ENCODE measurements around the gene AKAP9.
"Not testable (repeated sequence)": the region's sequence is repeated elsewhere in the genome, so short reads cannot be mapped to it uniquely, and the experiment has no call there.

AKAP9 gene

DNA sequence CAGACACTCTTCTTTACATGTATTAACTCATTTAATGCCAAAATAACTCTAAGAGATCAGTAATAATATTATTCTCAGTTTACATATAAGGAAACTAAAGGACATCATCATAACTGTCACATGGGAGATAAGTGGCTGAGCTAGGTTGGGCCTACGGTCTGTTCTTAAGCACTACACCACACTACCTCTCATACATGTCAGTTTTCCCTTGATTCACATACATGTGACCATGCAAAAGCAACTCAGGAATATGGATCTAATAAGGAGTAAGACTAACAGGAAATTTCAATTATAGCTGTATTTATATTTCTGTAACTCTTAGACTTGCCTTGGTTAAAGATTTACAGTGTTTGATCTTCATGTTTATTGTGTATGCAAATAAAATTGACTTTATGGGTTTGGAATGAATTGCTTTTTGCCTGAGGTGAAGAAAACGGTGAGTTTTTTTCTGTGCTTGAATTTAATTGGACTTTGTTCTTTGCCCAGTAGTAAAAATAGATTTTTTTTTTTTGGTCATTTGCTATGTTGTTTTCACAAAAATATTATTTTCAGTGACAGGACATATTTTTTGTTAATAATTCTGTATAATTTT lies 123.9 kb downstream of the AKAP9 start:
- no peak for DNase-seq (ENCODE audit: low spot score)

- no peak for DNase-seq (ENCODE audit: low spot score)
These were observed 130.4 kb downstream of the AKAP9 start for GRCh38 chr7:92071032-92071431.

GRCh38 chr7:92072121-92072520 lies 131.5 kb downstream of the AKAP9 start:
- no peak for DNase-seq (ENCODE audit: low spot score)

DNA sequence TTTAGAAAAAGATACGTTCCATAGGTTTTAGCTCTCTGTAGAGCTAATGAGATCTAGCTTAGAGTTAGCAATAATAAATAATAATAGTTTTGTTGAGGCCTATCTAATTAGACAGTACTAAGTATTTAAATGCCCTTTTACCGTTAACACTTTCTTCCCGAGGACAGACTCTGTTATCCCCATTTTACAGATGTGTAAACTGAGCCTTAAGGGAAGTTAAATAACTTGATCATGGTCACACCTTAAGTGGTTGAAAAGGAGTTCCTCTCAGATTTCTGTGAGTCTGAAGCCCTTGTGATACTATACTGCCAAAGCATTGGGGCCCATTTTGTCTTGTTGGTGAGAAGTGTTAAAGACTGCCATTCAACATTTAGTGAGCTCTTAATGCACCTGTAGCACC lies 132.0 kb downstream of the AKAP9 start:
- no peak for DNase-seq (ENCODE audit: low spot score)

DNA sequence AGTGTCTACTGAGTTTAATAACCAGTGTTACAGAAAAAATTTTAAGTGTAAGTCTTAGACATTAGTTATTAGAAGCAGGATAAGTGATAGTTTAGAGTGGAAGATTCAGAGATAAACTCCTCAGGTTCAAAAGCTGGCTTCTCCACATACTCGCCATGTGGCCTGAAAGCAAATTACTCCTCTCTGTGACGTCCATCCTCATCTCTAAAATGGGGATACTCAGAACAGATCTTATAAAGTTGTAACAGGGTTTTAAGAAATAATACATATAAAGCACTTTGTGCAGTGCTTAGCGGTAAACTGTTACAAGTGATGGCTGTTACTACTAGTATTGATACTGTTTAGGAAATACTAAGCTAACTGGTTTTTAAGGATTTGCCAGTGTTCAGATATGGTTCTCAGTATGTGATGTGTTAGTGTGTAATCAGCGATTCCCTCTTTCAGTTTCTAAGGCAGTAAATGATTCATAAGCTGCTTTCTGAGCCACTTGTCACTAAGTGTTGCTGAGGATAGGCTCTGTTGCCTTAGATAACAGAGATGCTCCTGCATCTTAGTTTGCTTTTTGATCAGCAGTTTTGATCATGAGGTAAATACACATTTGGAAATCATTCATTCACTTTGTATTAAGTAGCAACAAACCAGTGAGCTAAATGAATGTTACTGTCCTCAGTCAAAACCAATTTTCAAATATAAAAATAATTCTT lies 134.9 kb downstream of the AKAP9 start:
- DNase-seq (ENCODE audit: low spot score): no peak

DNA sequence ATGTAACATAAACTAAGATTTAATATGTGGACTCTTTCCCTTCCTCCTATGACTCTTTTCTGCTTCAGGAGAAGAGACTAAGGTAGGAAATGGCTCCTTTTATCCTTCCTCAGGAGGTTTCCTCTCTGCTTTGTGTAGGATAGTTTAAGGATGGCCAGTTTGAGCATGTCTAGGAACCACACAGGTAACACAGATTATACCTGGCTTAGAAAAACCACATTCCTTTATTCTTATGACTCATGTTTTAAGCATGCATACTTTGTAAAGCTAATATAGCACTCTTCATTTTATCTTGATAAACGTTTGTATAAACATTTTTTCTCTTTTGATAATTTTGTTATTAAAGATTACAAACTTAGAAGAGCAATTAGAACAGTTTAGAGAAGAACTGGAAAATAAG lies 135.8 kb downstream of the AKAP9 start:
- no peak for DNase-seq (ENCODE audit: low spot score)

DNA sequence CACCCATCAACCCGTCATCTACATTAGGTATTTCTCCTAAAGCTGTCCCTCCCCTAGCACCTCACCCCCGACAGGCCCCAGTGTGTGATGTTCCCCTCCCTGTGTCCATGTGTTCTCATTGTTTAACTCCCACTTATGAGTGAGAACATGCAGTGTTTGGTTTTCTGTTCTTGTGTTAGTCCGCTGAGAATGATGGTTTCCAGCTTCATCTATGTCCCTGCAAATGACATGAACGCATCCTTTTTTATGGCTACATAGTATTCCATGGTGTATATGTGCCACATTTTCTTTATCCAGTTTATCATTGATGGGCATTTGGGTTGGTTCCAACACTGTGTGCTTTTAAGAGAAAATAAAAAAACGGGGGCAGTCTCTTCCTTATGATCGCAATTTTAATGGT lies 143.3 kb downstream of the AKAP9 start:
- not testable (repeated sequence) for DNase-seq (ENCODE audit: low spot score)

DNA sequence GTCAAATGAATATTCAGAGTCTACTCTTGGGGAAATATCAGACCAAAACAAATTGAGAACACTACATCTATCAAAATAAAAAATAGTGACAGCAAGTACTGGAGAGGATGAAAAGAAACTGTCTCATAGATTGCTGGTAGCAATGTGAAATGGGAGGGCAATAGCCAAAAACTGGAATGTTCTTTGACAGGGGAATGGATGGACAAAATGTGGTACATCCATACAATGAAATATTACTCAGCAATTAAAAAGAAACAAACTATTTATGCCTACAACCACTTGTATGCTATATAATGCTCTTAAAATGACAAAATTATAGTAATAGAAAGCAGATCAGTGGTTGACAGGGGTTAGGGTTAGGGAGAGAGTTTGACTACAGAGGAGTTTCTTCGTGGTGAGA lies 147.6 kb downstream of the AKAP9 start:
- DNase-seq (ENCODE audit: low spot score): no peak

DNA sequence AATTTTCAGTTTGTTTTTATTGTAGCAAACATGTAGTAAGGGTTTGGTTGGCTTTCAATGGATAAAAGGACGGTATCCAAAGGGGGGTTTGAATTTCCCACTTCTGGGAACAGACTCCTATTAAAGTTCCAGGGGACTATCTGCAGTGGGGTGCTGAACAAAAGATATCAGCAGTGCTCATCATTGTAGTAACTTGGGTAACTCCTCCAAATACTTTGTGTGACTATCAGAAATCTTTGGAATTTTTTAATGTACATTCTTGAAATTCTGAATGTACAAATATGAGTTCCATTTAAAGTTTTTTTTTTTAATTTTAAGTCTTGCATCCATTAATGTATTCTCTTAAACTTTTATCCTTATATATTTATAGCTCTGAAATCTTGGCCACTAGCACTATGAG lies 151.5 kb downstream of the AKAP9 start:
- DNase-seq (ENCODE audit: low spot score): no peak

DNA sequence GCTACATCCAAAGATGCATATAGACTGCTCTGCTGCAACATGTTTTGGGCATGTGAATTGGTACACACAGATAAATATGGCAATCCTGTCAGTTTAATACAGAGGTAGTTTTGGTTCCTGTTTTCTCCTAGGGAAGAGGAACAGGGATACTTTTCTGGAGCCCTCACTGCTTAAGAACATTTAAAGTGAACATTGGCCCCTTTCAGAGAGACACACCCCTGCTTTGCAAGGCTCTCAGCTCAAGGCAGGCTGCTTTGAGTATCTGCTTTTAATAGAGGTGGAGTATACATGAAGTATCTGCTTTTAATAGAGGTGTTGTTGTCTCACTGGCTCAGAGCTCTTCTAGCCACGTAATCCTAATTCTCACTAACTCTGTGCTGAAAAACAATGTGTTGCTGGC lies 154.7 kb downstream of the AKAP9 start:
- no peak for DNase-seq (ENCODE audit: low spot score)

- no peak for DNase-seq (ENCODE audit: low spot score)
These were observed 159.9 kb downstream of the AKAP9 start for GRCh38 chr7:92100534-92100933.

DNA sequence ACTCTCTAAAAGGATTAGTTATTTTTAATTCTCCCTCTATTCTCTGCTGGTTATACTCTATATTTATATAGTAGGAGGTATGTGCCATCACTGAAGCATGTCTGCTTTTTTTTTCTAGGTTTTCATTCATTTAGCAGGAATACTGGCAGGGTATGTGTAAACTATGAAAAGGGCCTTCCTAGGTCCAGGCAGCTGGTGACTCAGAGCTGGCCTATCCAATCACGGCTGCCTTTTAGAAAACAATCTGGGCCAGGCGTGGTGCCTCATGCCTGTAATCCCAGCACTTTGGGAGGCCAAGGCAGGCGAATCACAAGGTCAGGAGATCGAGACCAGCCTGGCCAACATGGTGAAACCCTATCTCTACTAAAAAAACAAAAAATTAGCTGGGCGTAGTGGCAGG lies 162.2 kb downstream of the AKAP9 start:
- not testable (repeated sequence) for DNase-seq (ENCODE audit: low spot score)

DNA sequence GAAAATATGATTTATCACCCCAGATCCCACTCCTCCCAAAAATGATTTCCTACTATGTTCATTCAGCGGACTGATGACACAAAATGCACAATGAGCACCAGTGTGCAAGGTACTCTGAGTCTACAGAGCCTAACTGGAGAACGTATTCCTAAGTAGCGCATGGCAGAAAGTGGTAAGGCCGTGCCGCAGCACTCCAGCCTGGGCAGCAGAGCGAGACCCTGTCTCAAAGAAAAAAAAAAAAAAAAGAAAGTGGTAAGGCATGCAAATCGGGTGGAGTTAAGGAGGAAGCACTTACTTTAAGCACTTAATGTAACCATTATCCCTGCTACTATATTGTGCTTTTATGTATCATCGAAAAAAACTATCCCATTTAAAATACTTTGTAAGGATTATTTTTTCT lies 168.2 kb downstream of the AKAP9 start:
- no peak for DNase-seq (ENCODE audit: low spot score)

DNA sequence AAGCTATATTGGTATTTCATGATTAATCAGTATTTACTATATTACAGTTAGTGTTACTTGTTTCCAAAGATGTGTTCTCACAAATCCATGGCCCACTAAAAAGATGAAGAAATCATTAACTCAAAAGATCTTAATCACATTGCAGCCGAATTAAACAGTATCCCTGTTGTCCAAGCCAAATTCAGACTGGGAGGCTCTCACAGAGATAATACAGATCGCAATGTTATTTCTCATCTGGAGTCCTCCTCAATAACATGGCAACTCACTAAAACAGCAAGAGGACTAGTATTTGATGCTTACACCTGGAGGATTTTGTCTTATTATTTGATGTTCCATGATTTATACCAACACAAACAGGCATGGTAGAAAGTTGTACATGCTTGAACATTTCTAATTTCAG lies 170.2 kb downstream of the AKAP9 start:
- no peak for DNase-seq (ENCODE audit: low spot score)

- no peak for DNase-seq (ENCODE audit: low spot score)
These were observed 175.2 kb downstream of the AKAP9 start for GRCh38 chr7:92115821-92116220.

DNA sequence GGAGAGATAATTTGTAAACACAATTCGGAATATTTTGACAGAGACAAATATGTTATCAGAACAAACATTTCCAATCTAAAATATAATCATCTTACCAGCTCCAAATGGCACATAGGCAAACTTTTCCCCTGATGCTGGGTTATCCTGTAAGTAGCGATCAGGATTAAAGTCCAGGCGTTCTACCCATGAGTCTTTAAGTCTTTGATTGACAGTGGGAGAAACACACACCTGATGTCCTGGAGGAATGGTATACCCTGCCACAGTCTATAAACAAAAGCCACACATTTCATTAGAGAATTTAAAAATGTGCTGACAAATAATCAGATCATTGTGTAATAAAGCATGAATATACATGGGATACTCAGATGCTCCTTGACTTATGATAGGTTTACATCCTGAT lies 176.3 kb downstream of the AKAP9 start:
- DNase-seq (ENCODE audit: low spot score): no peak

DNA sequence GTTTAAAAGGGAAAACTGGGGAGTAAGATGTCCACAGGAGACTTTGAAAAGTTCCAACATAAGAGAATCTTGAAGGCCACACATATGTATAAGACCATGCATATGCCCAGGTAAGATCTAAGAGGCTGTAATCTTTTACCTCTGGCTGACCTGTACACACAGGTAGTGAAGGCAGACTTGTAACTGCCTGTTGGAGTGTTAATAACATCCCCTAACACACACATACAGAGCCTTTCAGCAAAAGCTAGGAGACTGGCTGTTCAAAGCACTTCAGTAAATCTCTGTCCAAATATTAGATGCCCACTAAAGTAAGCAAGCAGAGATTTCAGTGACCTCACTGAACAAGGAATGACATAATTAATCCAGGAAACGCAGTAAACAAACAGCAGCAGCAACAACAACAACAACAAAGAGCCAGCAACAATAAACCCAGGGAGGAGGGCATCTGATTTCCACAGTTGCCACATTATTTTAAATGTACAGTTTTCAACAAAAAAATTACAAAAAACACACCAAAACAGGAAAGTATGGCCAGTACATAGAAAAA lies 178.6 kb downstream of the AKAP9 start:
- no peak for DNase-seq (ENCODE audit: low spot score)

DNA sequence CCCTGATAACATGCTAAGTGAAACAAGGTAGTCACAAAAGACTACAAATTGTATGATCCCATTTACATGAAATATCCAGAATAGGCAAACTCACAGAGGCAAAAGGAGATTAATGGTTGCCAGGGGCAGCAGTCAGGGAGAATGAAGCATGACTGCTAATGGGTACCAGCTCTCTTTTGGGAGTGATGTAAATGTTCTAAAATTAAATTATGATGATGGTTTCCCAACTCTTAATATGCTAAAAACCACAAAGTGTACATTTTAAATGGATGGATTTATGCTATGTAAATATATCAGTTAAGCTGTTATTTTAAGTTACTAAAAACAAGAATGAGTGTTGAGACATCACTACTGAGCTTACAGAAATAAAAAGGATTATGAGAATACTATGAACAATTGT lies 181.0 kb downstream of the AKAP9 start:
- DNase-seq (ENCODE audit: low spot score): no peak

DNA sequence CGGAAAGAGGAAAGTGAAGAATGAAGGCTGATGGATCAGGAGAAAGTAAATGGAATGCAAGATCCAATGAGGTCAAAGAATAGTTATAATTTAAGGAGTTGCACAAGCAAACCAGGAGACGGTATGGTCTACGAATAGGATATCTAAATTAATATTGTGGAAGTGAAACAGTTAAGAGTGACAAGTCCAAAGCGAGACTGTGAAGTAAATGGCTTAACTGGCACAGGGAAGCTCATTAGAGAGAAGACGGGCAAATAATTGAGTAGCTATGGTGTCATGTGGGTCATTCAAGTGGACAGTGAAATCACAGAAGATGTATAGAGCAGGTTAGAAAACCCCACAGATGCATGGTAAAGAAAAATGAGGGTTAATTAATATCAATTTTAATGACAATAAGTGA lies 190.4 kb downstream of the AKAP9 start:
- no peak for DNase-seq (ENCODE audit: low spot score)

GRCh38 chr7:92131764-92132330 lies 191.2 kb downstream of the AKAP9 start:
- DNase-seq (ENCODE audit: low spot score): no peak

DNA sequence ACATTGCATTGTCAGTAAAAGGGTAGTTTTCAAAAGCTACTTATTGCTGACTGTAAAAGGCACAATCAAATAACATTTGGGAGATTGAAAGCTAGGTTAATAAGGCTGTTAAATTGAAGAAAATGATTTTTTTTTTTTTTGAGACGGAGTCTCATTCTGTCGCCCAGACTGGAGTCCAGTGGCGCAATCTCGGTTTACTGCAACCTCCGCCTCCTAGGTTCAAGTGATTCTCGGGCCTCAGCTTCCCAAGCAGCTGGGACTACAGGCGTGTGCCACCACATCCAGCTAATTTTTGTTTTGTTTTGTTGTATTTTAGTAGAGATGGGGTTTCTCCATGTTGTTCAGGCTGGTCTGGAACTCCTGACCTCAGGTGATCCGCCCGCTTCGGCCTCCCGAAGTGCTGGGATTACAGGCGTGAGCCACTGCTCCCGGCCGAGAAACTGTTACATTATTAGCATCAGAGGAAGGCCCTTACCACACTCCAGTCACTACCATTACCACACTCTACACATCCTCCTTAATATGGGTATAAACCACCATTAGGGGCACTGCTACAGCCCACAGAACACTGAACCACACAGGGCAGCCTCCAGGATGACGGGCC lies 192.6 kb downstream of the AKAP9 start:
- DNase-seq (ENCODE audit: low spot score): no peak

- DNase-seq (ENCODE audit: low spot score): peak; percentile 55
These were observed 193.1 kb downstream of the AKAP9 start for GRCh38 chr7:92133737-92134270.

All from COLO829 (cell line).